Loucy (cell line): ENCODE data around the gene CABLES1.

ENCODE experiments used
- H2AFZ ChIP-seq: fragments of 200-600 bp; sonication (generic); 2 replicates; pipeline ENCODE4 v1.6.0; 2016; ENCODE audit warnings: antibody characterized with exemption, mild to moderate bottlenecking, low read length, moderate library complexity
- H3F3A ChIP-seq: fragments of 200-600 bp; 2 replicates; pipeline ENCODE4 v1.6.0; 2016; ENCODE audit warnings: antibody characterized with exemption, low read depth, mild to moderate bottlenecking
- H3K27me3 ChIP-seq: fragments of 200-600 bp; sonication (generic); 2 replicates; pipeline ENCODE4 v1.6.1; 2014; ENCODE audit warnings: low read length, mild to moderate bottlenecking; ENCODE audit not compliant: insufficient read depth, poor library complexity, severe bottlenecking
- H3K36me3 ChIP-seq: fragments of 200-600 bp; sonication (generic); 2 replicates; pipeline ENCODE4 v1.6.1; 2016; ENCODE audit warnings: low read length; ENCODE audit not compliant: insufficient read depth
- H3K4me1 ChIP-seq: fragments of 200-600 bp; sonication (generic); 2 replicates; pipeline ENCODE4 v1.5.1; 2014; ENCODE audit warnings: low read length, mild to moderate bottlenecking; ENCODE audit not compliant: insufficient read depth, poor library complexity, severe bottlenecking
- H3K4me2 ChIP-seq: fragments of 200-600 bp; sonication (generic); 2 replicates; pipeline ENCODE4 v1.6.0; 2014; ENCODE audit warnings: antibody characterized with exemption, low read length, low read depth, mild to moderate bottlenecking; ENCODE audit not compliant: poor library complexity, severe bottlenecking
- H3K4me3 ChIP-seq: fragments of 200-600 bp; sonication (generic); 2 replicates; pipeline ENCODE4 v1.5.1; 2014; ENCODE audit warnings: low read length, mild to moderate bottlenecking, mixed read lengths; ENCODE audit not compliant: poor library complexity, severe bottlenecking
- H3K79me2 ChIP-seq: fragments of 200-600 bp; sonication (generic); 2 replicates; pipeline ENCODE4 v1.6.1; 2014; ENCODE audit warnings: low read length; ENCODE audit not compliant: insufficient read depth
- H3K9ac ChIP-seq: fragments of 200-600 bp; sonication (generic); 2 replicates; pipeline ENCODE4 v1.6.0; 2014; ENCODE audit warnings: mild to moderate bottlenecking, low read depth, low read length, moderate library complexity; ENCODE audit not compliant: poor library complexity, severe bottlenecking
- H3K9me2 ChIP-seq: fragments of 200-600 bp; sonication (generic); replicated peaks from 2 replicates; pipeline ENCODE4 v1.6.1; 2016; ENCODE audit warnings: low read depth, low read length, mixed read lengths
- H3K9me3 ChIP-seq: fragments of 200-600 bp; sonication (generic); 2 replicates; pipeline ENCODE4 v1.6.1; 2014; ENCODE audit warnings: mild to moderate bottlenecking, antibody characterized with exemption, low read length, low read depth; ENCODE audit not compliant: insufficient read depth
- H4K20me1 ChIP-seq: fragments of 200-600 bp; sonication (generic); 2 replicates; pipeline ENCODE4 v1.6.0; 2014; ENCODE audit warnings: antibody characterized with exemption, low read length, mild to moderate bottlenecking; ENCODE audit not compliant: insufficient read depth, poor library complexity, severe bottlenecking
- EZH2phosphoT487 ChIP-seq: fragments of 200-600 bp; IDR thresholded peaks from 2 replicates; pipeline ENCODE4 v1.6.1; 2018; ENCODE audit warnings: antibody characterized with exemption, mild to moderate bottlenecking, moderate library complexity, borderline replicate concordance
- TF ChIP-seq, protein P1 (sequence below): fragments of 200-600 bp; sonication (generic); conservative IDR thresholded peaks from 2 replicates; pipeline ENCODE4 v1.5.1; 2014; ENCODE audit warnings: mild to moderate bottlenecking, antibody characterized with exemption, low read length

CABLES1 gene

GRCh38 chr18:23114911-23115310 lies 20.4 kb upstream of the CABLES1 start:
- TF ChIP-seq, protein P1, sequence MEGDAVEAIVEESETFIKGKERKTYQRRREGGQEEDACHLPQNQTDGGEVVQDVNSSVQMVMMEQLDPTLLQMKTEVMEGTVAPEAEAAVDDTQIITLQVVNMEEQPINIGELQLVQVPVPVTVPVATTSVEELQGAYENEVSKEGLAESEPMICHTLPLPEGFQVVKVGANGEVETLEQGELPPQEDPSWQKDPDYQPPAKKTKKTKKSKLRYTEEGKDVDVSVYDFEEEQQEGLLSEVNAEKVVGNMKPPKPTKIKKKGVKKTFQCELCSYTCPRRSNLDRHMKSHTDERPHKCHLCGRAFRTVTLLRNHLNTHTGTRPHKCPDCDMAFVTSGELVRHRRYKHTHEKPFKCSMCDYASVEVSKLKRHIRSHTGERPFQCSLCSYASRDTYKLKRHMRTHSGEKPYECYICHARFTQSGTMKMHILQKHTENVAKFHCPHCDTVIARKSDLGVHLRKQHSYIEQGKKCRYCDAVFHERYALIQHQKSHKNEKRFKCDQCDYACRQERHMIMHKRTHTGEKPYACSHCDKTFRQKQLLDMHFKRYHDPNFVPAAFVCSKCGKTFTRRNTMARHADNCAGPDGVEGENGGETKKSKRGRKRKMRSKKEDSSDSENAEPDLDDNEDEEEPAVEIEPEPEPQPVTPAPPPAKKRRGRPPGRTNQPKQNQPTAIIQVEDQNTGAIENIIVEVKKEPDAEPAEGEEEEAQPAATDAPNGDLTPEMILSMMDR: no peak
- no peak for TF ChIP-seq EZH2phosphoT487
- H3F3A ChIP-seq: no peaks in the 10 kb centered on the region
- H3K4me3 ChIP-seq: no peak overlapping the region
- no peaks in the 10 kb centered on the region for H3K79me2 ChIP-seq
- no peaks in the 10 kb centered on the region for H3K27me3 ChIP-seq
- H3K9me2 ChIP-seq: no peaks in the 10 kb centered on the region
- H4K20me1 ChIP-seq: no peaks in the 10 kb centered on the region
- no peaks in the 10 kb centered on the region for H3K9me3 ChIP-seq
- no peaks in the 10 kb centered on the region for H3K36me3 ChIP-seq
- H3K4me2 ChIP-seq: no peak overlapping the region
- H2AFZ ChIP-seq: no peak overlapping the region
- H3K9ac ChIP-seq: no peak overlapping the region
- peaks cover 8% of the 10 kb centered on the region for H3K4me1 ChIP-seq

DNA sequence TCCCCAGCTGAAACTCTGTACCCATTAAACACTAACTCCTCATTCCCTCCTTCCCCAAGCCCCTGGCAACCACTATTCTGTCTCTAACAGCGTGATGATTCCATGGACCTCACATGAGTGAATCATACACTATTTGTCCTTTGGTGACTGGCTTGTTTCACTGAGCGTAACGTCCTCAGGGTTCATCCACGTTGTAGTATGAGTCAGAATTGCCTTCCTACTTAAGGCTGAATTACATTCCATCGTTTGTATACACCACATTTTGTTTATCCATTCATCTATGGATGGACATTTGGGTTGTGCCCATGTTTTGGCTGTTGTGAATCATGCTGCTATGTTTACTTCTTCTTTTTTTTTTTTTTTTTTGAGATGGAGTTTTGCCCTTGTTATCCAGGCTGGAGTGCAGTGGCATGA lies 19.6 kb upstream of the CABLES1 start:
- Histone ChIP-seq H3F3A (no peaks in the 10 kb centered on the region), H3K9me2 (no peaks in the 10 kb centered on the region), H3K4me3 (no peak overlapping the region), H3K9me3 (no peaks in the 10 kb centered on the region), H4K20me1 (no peaks in the 10 kb centered on the region), H3K79me2 (no peaks in the 10 kb centered on the region), H2AFZ (no peak overlapping the region), H3K4me1 (peaks cover 8% of the 10 kb centered on the region), H3K36me3 (no peaks in the 10 kb centered on the region), H3K9ac (no peak overlapping the region), H3K4me2 (no peak overlapping the region), H3K27me3 (no peaks in the 10 kb centered on the region)
- TF ChIP-seq, protein P1: no peak
- TF ChIP-seq EZH2phosphoT487: no peak

DNA sequence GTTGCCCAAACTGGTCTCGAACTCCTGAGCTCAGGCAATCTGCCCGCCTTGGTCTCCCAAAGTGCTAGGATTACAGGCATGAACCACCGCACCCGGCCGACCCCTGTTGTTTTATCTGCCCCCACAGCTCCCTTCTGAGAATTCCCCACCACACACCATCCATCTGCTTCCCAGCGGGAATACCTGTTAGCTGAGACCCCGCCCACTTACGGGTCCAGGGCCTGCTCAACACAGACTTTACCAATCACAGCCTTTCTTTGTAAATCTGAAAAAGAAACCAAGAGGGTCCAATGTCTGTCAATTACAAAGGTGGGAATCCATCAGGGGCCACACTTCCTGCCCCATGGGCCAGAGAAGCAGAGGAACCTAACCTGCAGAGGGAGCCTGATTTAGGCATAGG lies 14.2 kb upstream of the CABLES1 start:
- no peaks in the 10 kb centered on the region for H4K20me1 ChIP-seq
- H3K36me3 ChIP-seq: no peaks in the 10 kb centered on the region
- no peaks in the 10 kb centered on the region for H3K79me2 ChIP-seq
- H3K9me2 ChIP-seq: no peaks in the 10 kb centered on the region
- H3K4me1 ChIP-seq: no peaks in the 10 kb centered on the region
- TF ChIP-seq EZH2phosphoT487: no peak
- TF ChIP-seq, protein P1: no peak
- no peaks in the 10 kb centered on the region for H3K27me3 ChIP-seq
- H3K4me3 ChIP-seq: no peak overlapping the region
- H3F3A ChIP-seq: no peaks in the 10 kb centered on the region
- no peak overlapping the region for H2AFZ ChIP-seq
- H3K9ac ChIP-seq: no peak overlapping the region
- H3K9me3 ChIP-seq: no peaks in the 10 kb centered on the region
- no peak overlapping the region for H3K4me2 ChIP-seq
